ENCODE measurements around the gene ASAP3. TPM values are rescaled to one million over a fixed set of nuclear protein-coding genes. Genes with fewer than 3 reads are reported as not detected.
A peak's percentile ranks its signal among the peaks of the same experiment; 100 is the strongest.

The ASAP3 gene
- total and polyA plus RNA-seq, 2 of the 13 experiments (the other 11 are each of a cell fraction or from before 2014, with no cell fraction given) = 32.6 to 37.0 TPM

DNA sequence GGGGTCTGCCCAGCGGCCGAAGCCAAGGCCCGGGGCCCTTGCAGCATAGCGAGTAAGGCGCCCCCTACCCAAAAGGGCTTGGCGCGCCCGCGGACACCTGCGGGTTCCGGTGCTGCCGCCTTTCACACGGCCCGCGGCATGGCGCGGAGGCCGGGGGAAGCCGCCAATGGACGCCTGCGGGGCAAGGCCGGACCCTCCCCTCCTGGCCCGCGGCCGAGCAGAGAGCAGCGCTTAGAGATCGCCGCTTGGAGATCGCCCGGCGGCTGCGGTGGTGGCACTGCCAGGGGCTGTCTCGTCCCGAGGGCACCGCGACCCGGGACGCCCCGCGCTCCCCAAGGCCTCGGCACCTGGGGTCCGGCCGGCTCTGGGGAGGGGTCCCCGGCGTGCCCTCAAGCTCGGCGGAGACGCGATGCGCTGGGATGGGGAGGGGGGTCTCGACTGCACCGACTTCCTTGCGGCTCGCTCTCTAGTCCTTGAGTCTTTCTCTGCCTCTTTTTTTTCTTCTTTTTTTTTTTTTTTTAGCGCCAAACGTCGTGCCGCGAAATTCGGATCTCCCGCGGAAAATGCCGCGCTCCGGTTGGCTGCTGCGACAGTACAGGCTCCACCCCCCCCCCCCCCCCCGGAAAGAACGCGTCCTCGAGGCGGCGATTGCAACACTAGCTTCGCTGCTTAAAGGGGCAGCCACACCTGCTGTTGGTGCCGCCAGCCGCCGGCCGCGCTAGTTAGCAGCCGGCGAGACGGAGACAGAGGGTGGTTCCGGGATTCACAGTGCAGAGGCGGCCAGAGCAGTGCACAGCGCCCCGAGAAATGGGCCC, 47.0 kb upstream of the ASAP3 start, which contains the start of gene E2F2 (continued):
- TF ChIP-seq ZNF816 (CRISPR knock-in tag; IDR thresholded peaks at IDR 0.05; ENCODE audit: borderline replicate concordance) = peak; percentile 83; the same call in 1 of the 2 replicates
- peak; percentile 69; the same call in 1 of the 2 replicates for TF ChIP-seq ZNF510 (CRISPR knock-in tag; IDR thresholded peaks at IDR 0.05; ENCODE audit: low read depth)
- TF ChIP-seq, protein P1, sequence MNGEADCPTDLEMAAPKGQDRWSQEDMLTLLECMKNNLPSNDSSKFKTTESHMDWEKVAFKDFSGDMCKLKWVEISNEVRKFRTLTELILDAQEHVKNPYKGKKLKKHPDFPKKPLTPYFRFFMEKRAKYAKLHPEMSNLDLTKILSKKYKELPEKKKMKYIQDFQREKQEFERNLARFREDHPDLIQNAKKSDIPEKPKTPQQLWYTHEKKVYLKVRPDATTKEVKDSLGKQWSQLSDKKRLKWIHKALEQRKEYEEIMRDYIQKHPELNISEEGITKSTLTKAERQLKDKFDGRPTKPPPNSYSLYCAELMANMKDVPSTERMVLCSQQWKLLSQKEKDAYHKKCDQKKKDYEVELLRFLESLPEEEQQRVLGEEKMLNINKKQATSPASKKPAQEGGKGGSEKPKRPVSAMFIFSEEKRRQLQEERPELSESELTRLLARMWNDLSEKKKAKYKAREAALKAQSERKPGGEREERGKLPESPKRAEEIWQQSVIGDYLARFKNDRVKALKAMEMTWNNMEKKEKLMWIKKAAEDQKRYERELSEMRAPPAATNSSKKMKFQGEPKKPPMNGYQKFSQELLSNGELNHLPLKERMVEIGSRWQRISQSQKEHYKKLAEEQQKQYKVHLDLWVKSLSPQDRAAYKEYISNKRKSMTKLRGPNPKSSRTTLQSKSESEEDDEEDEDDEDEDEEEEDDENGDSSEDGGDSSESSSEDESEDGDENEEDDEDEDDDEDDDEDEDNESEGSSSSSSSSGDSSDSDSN (CRISPR knock-in tag; IDR thresholded peaks at IDR 0.05) = peak; percentile 36; the same call in 1 of the 2 replicates
- no peak for TF ChIP-seq SRSF4 (IDR thresholded peaks at IDR 0.05; ENCODE audit: low read depth, low read length, poor library complexity, severe bottlenecking)
- TF ChIP-seq ZNF225 (CRISPR knock-in tag; IDR thresholded peaks at IDR 0.05) = 0 out of 2 replicates have a peak, but pooled peaks have one; percentile 25
- no peak for TF ChIP-seq ZNF83 (CRISPR knock-in tag; IDR thresholded peaks at IDR 0.05; ENCODE audit: borderline replicate concordance)
- 0 out of 2 replicates have a peak, but pooled peaks have one; percentile 21 for TF ChIP-seq ZNF782 (CRISPR knock-in tag; IDR thresholded peaks at IDR 0.05; ENCODE audit: borderline replicate concordance)
- TF ChIP-seq, protein P2, sequence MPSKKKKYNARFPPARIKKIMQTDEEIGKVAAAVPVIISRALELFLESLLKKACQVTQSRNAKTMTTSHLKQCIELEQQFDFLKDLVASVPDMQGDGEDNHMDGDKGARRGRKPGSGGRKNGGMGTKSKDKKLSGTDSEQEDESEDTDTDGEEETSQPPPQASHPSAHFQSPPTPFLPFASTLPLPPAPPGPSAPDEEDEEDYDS (CRISPR knock-in tag; IDR thresholded peaks at IDR 0.05) = no peak
- TF ChIP-seq ZBTB38 (CRISPR knock-in tag; IDR thresholded peaks at IDR 0.05) = peak; percentile 26; the same call in 1 of the 2 replicates
- TF ChIP-seq, protein P3, sequence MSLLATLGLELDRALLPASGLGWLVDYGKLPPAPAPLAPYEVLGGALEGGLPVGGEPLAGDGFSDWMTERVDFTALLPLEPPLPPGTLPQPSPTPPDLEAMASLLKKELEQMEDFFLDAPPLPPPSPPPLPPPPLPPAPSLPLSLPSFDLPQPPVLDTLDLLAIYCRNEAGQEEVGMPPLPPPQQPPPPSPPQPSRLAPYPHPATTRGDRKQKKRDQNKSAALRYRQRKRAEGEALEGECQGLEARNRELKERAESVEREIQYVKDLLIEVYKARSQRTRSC (CRISPR knock-in tag; IDR thresholded peaks at IDR 0.05; ENCODE audit: low read depth) = 0 out of 2 replicates have a peak, but pooled peaks have one; percentile 39
- no peak for TF ChIP-seq CHD2 (IDR thresholded peaks at IDR 0.05; ENCODE audit: low read depth, low read length)
- TF ChIP-seq HNRNPL (IDR thresholded peaks at IDR 0.05; ENCODE audit: low read depth, low read length) = no peak
- TF ChIP-seq, protein P4, sequence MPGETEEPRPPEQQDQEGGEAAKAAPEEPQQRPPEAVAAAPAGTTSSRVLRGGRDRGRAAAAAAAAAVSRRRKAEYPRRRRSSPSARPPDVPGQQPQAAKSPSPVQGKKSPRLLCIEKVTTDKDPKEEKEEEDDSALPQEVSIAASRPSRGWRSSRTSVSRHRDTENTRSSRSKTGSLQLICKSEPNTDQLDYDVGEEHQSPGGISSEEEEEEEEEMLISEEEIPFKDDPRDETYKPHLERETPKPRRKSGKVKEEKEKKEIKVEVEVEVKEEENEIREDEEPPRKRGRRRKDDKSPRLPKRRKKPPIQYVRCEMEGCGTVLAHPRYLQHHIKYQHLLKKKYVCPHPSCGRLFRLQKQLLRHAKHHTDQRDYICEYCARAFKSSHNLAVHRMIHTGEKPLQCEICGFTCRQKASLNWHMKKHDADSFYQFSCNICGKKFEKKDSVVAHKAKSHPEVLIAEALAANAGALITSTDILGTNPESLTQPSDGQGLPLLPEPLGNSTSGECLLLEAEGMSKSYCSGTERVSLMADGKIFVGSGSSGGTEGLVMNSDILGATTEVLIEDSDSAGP (CRISPR knock-in tag; IDR thresholded peaks at IDR 0.05; ENCODE audit: borderline replicate concordance) = peak; percentile 100
- TF ChIP-seq MIER3 (CRISPR knock-in tag; IDR thresholded peaks at IDR 0.05; ENCODE audit: borderline replicate concordance) = 0 out of 2 replicates have a peak, but pooled peaks have one; percentile 62
- no peak for TF ChIP-seq RBM22 (optimal IDR thresholded peaks at IDR 0.05; ENCODE audit: low read length)
- TF ChIP-seq, protein P5, sequence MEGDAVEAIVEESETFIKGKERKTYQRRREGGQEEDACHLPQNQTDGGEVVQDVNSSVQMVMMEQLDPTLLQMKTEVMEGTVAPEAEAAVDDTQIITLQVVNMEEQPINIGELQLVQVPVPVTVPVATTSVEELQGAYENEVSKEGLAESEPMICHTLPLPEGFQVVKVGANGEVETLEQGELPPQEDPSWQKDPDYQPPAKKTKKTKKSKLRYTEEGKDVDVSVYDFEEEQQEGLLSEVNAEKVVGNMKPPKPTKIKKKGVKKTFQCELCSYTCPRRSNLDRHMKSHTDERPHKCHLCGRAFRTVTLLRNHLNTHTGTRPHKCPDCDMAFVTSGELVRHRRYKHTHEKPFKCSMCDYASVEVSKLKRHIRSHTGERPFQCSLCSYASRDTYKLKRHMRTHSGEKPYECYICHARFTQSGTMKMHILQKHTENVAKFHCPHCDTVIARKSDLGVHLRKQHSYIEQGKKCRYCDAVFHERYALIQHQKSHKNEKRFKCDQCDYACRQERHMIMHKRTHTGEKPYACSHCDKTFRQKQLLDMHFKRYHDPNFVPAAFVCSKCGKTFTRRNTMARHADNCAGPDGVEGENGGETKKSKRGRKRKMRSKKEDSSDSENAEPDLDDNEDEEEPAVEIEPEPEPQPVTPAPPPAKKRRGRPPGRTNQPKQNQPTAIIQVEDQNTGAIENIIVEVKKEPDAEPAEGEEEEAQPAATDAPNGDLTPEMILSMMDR (CRISPR knock-in tag; IDR thresholded peaks at IDR 0.05) = peak; percentile 58

All from HepG2 (cell line).